H9 (cell line): ENCODE measurements around the gene DCAF11. TPM values are rescaled to one million over a fixed set of nuclear protein-coding genes. Genes with fewer than 3 reads are reported as not detected.

ENCODE experiments used
- DNase-seq: peaks from one replicate; pipeline ENCODE4 v3.0.0-alpha.2; 2017
- H2AFZ ChIP-seq: one replicate; pipeline ENCODE4 v1.6.1; 2013; ENCODE audit warnings: mild to moderate bottlenecking, low read length, control low read depth, moderate library complexity
- H2AK5ac ChIP-seq: 2 replicates; pipeline ENCODE4 v1.6.1; 2013; ENCODE audit warnings: low read length, control low read depth, mixed read lengths; ENCODE audit not compliant: insufficient read length
- H2BK120ac ChIP-seq: one replicate; pipeline ENCODE4 v1.6.1; 2013; ENCODE audit warnings: low read depth, mild to moderate bottlenecking, low read length, control low read depth, inconsistent platforms; ENCODE audit not compliant: poor library complexity, severe bottlenecking
- H2BK12ac ChIP-seq: 2 replicates; pipeline ENCODE4 v1.6.1; 2013; ENCODE audit warnings: low read length, control low read depth, mixed read lengths, low read depth; ENCODE audit not compliant: insufficient read length
- H2BK15ac ChIP-seq: 2 replicates; pipeline ENCODE4 v1.6.1; 2013; ENCODE audit warnings: low read depth, low read length, control low read depth
- H2BK20ac ChIP-seq: one replicate; pipeline ENCODE4 v1.6.1; 2013; ENCODE audit warnings: low read depth, mild to moderate bottlenecking, low read length, control low read depth, inconsistent platforms; ENCODE audit not compliant: poor library complexity, severe bottlenecking
- H2BK5ac ChIP-seq: 2 replicates; pipeline ENCODE4 v1.6.1; 2013; ENCODE audit warnings: low read length, control low read depth, mixed read lengths; ENCODE audit not compliant: insufficient read length
- H3K14ac ChIP-seq: 2 replicates; pipeline ENCODE4 v1.6.1; 2013; ENCODE audit warnings: low read length, control low read depth; ENCODE audit not compliant: insufficient read depth
- H3K18ac ChIP-seq: 2 replicates; pipeline ENCODE4 v1.6.1; 2013; ENCODE audit warnings: low read depth, mild to moderate bottlenecking, mixed read lengths, low read length, control low read depth; ENCODE audit not compliant: insufficient read length
- H3K23ac ChIP-seq: 2 replicates; pipeline ENCODE4 v1.6.1; 2013; ENCODE audit warnings: low read length, control low read depth, mixed read lengths, low read depth; ENCODE audit not compliant: insufficient read length
- H3K23me2 ChIP-seq: 2 replicates; pipeline ENCODE4 v1.6.1; 2013; ENCODE audit warnings: low read depth, mild to moderate bottlenecking, mixed read lengths, low read length, control low read depth; ENCODE audit not compliant: insufficient read length, poor library complexity, severe bottlenecking
- H3K27ac ChIP-seq: 2 replicates; pipeline ENCODE4 v1.5.1; 2013; ENCODE audit warnings: low read length, control low read depth, mixed read lengths, low read depth; ENCODE audit not compliant: insufficient read length
- H3K27me3 ChIP-seq: 2 replicates; pipeline ENCODE4 v1.6.1; 2013; ENCODE audit warnings: low read length, control low read depth, inconsistent platforms; ENCODE audit not compliant: insufficient read depth
- H3K4ac ChIP-seq: 2 replicates; pipeline ENCODE4 v1.6.1; 2013; ENCODE audit warnings: low read depth, mild to moderate bottlenecking, control low read depth, inconsistent platforms, low read length, moderate library complexity
- H3K4me1 ChIP-seq: 2 replicates; pipeline ENCODE4 v1.6.1; 2013; ENCODE audit warnings: low read length, control low read depth, inconsistent platforms; ENCODE audit not compliant: insufficient read depth
- H3K4me2 ChIP-seq: 2 replicates; pipeline ENCODE4 v1.6.1; 2013; ENCODE audit warnings: low read length, control low read depth, mixed read lengths; ENCODE audit not compliant: insufficient read length, insufficient read depth
- H3K56ac ChIP-seq: 2 replicates; pipeline ENCODE4 v1.6.1; 2013; ENCODE audit warnings: low read depth, mild to moderate bottlenecking, mixed read lengths, low read length, control low read depth; ENCODE audit not compliant: insufficient read length
- H3K79me1 ChIP-seq: 2 replicates; pipeline ENCODE4 v1.6.1; 2013; ENCODE audit warnings: low read depth, mild to moderate bottlenecking, moderate library complexity, low read length, control low read depth, inconsistent platforms; ENCODE audit not compliant: insufficient read depth, poor library complexity, severe bottlenecking
- H3K79me2 ChIP-seq: 2 replicates; pipeline ENCODE4 v1.6.1; 2013; ENCODE audit warnings: low read length, control low read depth, inconsistent platforms; ENCODE audit not compliant: insufficient read depth
- H3K9ac ChIP-seq: 2 replicates; pipeline ENCODE4 v1.6.1; 2013; ENCODE audit warnings: low read length, control low read depth, mixed read lengths; ENCODE audit not compliant: insufficient read length; ENCODE audit errors: extremely low read depth
- H3K9me3 ChIP-seq: one replicate; pipeline ENCODE4 v1.6.1; 2013; ENCODE audit warnings: low read depth, low read length, inconsistent platforms; ENCODE audit not compliant: control insufficient read depth
- H3T11ph ChIP-seq: one replicate; pipeline ENCODE4 v1.6.1; 2013; ENCODE audit warnings: mild to moderate bottlenecking, low read length, control low read depth, inconsistent platforms
- H4K20me1 ChIP-seq: one replicate; pipeline ENCODE4 v1.6.1; 2013; ENCODE audit not compliant: control insufficient read depth, insufficient read length, insufficient read depth
- H4K5ac ChIP-seq: 2 replicates; pipeline ENCODE4 v1.6.1; 2013; ENCODE audit warnings: low read depth, mild to moderate bottlenecking, mixed read lengths, low read length, control low read depth; ENCODE audit not compliant: insufficient read length
- H4K8ac ChIP-seq: replicated peaks from 2 replicates; pipeline ENCODE4 v1.6.1; 2013; ENCODE audit warnings: low read length, control low read depth, mixed read lengths, low read depth; ENCODE audit not compliant: insufficient read length
- H4K91ac ChIP-seq: 2 replicates; pipeline ENCODE4 v1.6.1; 2013; ENCODE audit warnings: low read depth, mild to moderate bottlenecking, moderate library complexity, mixed read lengths, low read length, control low read depth; ENCODE audit not compliant: insufficient read length
- H3K27ac Mint-ChIP-seq, 3 experiments: 2 replicates in 2 of 3; 3 replicates in 1 of 3; pipeline ENCODE4 v1.8.0; 2020 to 2021; ENCODE audit warnings: mixed read lengths in 3 of 3, mild to moderate bottlenecking in 1 of 3, moderate library complexity in 1 of 3
- H3K27me3 Mint-ChIP-seq: 2 replicates; pipeline ENCODE4 v1.8.0; 2021; ENCODE audit warnings: low read depth, mild to moderate bottlenecking, moderate library complexity, mixed read lengths
- H3K36me3 Mint-ChIP-seq, 3 experiments: 2 replicates in 2 of 3; 3 replicates in 1 of 3; pipeline ENCODE4 v1.8.0; 2020 to 2021; ENCODE audit warnings: low read depth in 3 of 3, mixed read lengths in 3 of 3; ENCODE audit not compliant: insufficient read depth in 1 of 3
- H3K4me1 Mint-ChIP-seq, 2 experiments: 2 replicates each; pipeline ENCODE4 v1.8.0; 2020; ENCODE audit warnings: mixed read lengths in 2 of 2
- H3K4me3 Mint-ChIP-seq, 2 experiments: 2 replicates in 1 of 2; 3 replicates in 1 of 2; pipeline ENCODE4 v1.8.0; 2020 to 2021; ENCODE audit warnings: mild to moderate bottlenecking in 2 of 2, mixed read lengths in 2 of 2, moderate library complexity in 1 of 2
- H3K9me3 Mint-ChIP-seq, 2 experiments: 2 replicates in 1 of 2; 3 replicates in 1 of 2; pipeline ENCODE4 v1.8.0; 2020; ENCODE audit warnings: mild to moderate bottlenecking in 2 of 2, mixed read lengths in 2 of 2, moderate library complexity in 1 of 2
- CTCF ChIP-seq: fragments of 200-600 bp; sonication (generic); conservative IDR thresholded peaks from 3 replicates; pipeline ENCODE4 v1.8.0; 2021; ENCODE audit warnings: antibody characterized with exemption, mild to moderate bottlenecking
- WGBS: extraction: QIAGEN DNeasy Blood & Tissue Kit; methylation state at CpG from one replicate; pipeline ENCODE4 v1.1.7; 2013; ENCODE audit warnings: missing lambda C conversion rate, low lambda C conversion rate, mixed read lengths; ENCODE audit not compliant: insufficient read length; ENCODE audit errors: extremely low coverage; 5-methylcytosine and 5-hydroxymethylcytosine counted together
- total RNA-seq: library from RNA; stranded (reverse); gene quantifications from 2 replicates; pipeline ENCODE4 v1.2.1, GENCODE V29; 2021

DCAF11 gene
- total RNA-seq, 1 experiment from 2014 or later, result 73.4 TPM

- no peak within 1 kb of the TSS for H3K27ac ChIP-seq
These were observed 32.6 kb downstream of the DCAF11 start, which contains the start of gene RNF31 for GRCh38 chr14:24146978-24147760. Gene RNF31 (plus strand): TSS chr14:24147498. CDS start chr14:24147699, 201 bp downstream.

More at GRCh38 chr14:24146978-24147760, 32.6 kb downstream of the DCAF11 start, which contains the start of gene RNF31:
- Histone ChIP-seq H3K23me2 (peaks cover 19% of the 10 kb centered on the region), H2AK5ac (no peak within 1 kb of the TSS), H3K4ac (no peak within 1 kb of the TSS), H2BK20ac (no peak within 1 kb of the TSS), H3T11ph (no peak within 1 kb of the TSS), H2AFZ (no peak within 1 kb of the TSS), H4K20me1 (no peaks in the 10 kb centered on the region), H3K14ac (peak within 1 kb of the TSS; percentile 81; the same call in 1 of the 2 replicates), H2BK120ac (no peak within 1 kb of the TSS), H3K4me2 (peak within 1 kb of the TSS; percentile 83), H2BK12ac (no peak within 1 kb of the TSS), H3K79me2 (peaks cover 8% of the 10 kb centered on the region; the same call in 1 of the 2 replicates), H4K91ac (no peak within 1 kb of the TSS), H4K8ac (no peak within 1 kb of the TSS), H4K5ac (no peak within 1 kb of the TSS), H3K56ac (no peak within 1 kb of the TSS), H3K9ac (peak within 1 kb of the TSS; percentile 86), H2BK15ac (no peak within 1 kb of the TSS), H3K27me3 (no peaks in the 10 kb centered on the region), H3K79me1 (peaks cover 4% of the 10 kb centered on the region), H2BK5ac (no peak within 1 kb of the TSS), H3K9me3 (no peaks in the 10 kb centered on the region), H3K23ac (no peak within 1 kb of the TSS), H3K18ac (peak within 1 kb of the TSS; percentile 77), H3K4me1 (no peaks in the 10 kb centered on the region)
- no peaks in the 10 kb centered on the region for H3K27me3 Mint-ChIP-seq
- peaks cover 20 to 65% (median 62%) of the 10 kb centered on the region in 3 experiments for H3K36me3 Mint-ChIP-seq
- no peaks in the 10 kb centered on the region for H3K9me3 Mint-ChIP-seq
- H3K4me3 Mint-ChIP-seq, result peak within 1 kb of the TSS; percentile 96 to 99
- peak; percentile 98 for DNase-seq
- H3K27ac Mint-ChIP-seq, result peak within 1 kb of the TSS; percentile 96 to 99 (median 98)
- no CpG with 5 or more reads among the region's 57 CpGs for WGBS
- no peak for TF ChIP-seq CTCF
- H3K4me1 Mint-ChIP-seq, result peaks cover 21 to 24% of the 10 kb centered on the region in 2 experiments
